ENCODE data around the gene CYB5R3.
"Not testable (repeated sequence)": the region's sequence is repeated elsewhere in the genome, so short reads cannot be mapped to it uniquely, and the experiment has no call there.

The CYB5R3 gene

DNA sequence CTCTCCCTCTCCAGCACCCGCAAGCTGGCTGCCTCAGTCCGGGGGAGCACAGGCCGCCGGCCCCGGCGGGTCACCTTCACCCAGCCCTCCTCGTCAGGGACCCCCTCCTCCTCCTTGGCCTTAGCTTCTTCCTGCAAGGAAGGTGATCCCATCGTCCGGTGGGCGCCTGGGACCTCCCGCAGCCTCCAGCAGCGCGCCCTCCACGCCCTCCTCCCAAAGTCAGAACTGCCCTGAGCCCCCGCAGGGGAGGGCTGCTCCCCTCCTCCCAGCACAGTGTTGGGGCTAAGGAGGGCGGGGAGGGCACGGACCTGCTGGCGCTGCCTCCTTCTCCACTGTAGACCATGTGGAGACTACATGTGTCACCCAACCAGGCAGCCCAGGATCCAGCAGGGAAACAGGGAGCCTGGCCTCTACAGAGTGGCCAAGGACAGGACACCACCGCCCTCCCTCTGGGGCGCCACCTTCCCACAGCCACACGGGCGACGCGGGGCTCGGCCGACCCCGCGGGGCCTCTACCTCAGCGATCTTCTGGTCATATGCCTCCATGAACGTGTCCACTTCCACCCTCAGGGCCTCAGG is 73.1 kb downstream of the CYB5R3 start:
- not testable (repeated sequence) for DNase-seq (ENCODE audit: low read depth in 2 of 3, low spot score in 2 of 3)

DNA sequence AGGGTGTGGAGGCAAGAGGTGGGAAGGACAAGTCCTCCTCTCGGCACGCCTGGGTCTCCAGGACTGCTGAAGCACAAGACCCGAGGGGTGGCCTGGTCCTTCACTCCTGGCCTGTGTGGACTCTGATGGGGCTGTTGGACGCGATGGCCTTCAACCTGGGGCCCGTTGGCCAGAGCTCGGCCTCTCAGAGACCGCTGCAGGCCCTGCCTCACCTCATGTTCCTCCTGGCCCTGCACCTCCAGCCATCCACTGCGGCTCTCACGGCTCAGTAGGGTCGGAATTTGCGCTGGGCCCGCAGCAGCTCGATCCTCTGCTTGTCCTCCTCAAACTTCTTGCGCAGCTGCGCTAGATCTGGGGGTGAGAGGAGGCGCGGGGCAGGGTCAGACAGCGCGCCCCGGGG is 74.7 kb downstream of the CYB5R3 start:
- not testable (repeated sequence) for DNase-seq (ENCODE audit: low read depth in 2 of 3, low spot score in 2 of 3)

DNA sequence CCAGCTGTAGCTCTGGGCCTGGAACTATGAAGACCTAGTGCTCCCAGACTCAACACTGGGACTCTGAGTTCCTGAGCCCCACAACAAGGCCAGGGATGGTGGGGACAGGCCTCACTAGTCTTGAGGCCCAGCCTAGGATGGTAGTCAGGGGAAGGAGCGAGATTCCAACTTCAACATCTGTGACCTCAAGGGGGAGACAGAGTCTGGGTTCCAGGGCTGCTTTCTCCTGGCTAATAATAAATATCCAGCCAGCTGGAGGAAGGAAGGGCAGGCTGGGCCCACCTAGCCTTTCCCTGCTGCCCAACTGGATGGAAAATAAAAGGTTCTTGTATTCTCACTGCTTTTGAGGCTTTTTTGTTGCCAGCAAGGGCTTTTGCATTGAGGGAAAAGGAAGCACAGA is 75.1 kb downstream of the CYB5R3 start:
- DNase-seq (ENCODE audit: low read depth in 2 of 3, low spot score in 2 of 3), result not testable (repeated sequence)

DNA sequence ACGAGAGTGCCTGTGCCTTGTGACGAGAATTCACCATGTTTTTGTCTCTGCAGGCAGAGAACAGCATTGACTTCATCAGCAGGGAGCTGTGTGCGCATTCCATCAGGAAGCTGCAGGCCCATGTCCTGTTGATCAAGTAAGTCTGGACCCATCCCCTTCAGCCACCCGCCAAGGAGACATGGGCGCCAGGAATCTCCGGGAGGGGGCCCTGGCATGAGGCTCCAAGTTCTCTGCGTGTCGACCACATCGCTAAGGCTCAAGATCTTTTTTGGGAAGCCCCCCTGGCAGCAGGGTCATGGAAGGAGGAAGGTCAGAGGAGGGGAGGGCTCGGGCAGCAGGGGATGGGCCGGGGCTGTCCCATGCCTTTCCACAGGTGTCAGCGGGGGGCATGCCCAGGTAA is 78.1 kb downstream of the CYB5R3 start:
- DNase-seq (ENCODE audit: low read depth in 2 of 3, low spot score in 2 of 3), result not testable (repeated sequence)

DNA sequence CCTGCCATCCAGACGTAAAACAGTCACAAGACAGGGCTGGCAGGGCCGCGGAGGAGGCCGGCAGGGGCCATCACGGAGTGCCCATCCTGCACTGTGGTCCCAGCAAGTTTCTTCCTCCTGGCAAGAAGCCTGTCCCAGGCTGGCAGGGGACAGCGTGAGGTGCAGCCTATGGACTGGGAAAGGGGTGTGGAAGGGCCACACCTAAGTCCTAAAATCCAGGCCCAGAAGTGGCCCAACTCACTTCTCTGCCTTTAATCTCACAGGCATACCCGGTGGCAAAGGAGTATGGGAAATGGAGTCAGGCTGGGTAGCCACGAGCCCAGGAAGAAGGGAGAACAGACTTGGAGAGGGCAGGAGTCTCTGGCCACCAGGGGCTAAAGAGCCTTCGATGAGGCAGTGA is 78.6 kb downstream of the CYB5R3 start:
- not testable (repeated sequence) for DNase-seq (ENCODE audit: low read depth in 2 of 3, low spot score in 2 of 3)

DNA sequence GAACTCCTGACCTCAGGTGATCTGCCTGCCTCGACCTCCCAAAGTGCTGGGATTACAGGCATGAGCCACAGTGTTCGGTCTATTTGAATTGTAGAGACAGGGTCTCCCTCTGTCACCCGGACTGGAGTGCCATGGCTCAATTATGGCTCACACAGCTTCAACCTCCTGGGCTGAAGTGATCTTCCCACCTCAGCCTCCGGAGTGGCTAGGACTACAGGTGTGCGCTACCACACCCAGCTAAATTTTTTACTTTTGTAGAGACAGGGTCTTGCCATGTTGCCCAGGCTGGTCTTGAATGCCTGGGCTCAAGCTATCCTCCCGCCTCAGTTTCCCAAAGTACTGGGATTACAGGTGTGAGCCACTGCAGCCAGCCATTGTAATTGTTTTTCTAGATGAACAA is 81.2 kb downstream of the CYB5R3 start:
- not testable (repeated sequence) for DNase-seq (ENCODE audit: low read depth in 2 of 3, low spot score in 2 of 3)

All from activated CD8-positive, alpha-beta memory T cell treated with anti-CD3 and anti-CD28 coated beads for 48 hours (primary cell).